LNCAP (cell line): Measurements from ENCODE around the gene EML1.

Experiments
- CTCF ChIP-seq: fragments of 450-650 bp; IDR thresholded peaks from 2 replicates; pipeline ENCODE4 v1.5.1; 2017; ENCODE audit warnings: mild to moderate bottlenecking

EML1 gene

GRCh38 chr14:99769123-99769522, 24.1 kb upstream of the EML1 start:
- TF ChIP-seq CTCF = no peak

GRCh38 chr14:99769799-99770198, 23.4 kb upstream of the EML1 start:
- TF ChIP-seq CTCF = no peak

- TF ChIP-seq CTCF = no peak
Observed at GRCh38 chr14:99772371-99773283, 20.6 kb upstream of the EML1 start.

GRCh38 chr14:99773521-99774497, 19.4 kb upstream of the EML1 start:
- TF ChIP-seq CTCF = no peak

GRCh38 chr14:99774556-99775307, 18.5 kb upstream of the EML1 start:
- TF ChIP-seq CTCF = no peak

- no peak for TF ChIP-seq CTCF
Observed at GRCh38 chr14:99775351-99775750, 17.9 kb upstream of the EML1 start.

GRCh38 chr14:99777951-99778350, 15.3 kb upstream of the EML1 start:
- no peak for TF ChIP-seq CTCF
